Stimulated activated CD4-positive, alpha-beta T cell treated with anti-CD3 and anti-CD28 coated beads, Interleukin-2, amount 100 ng/mL, for 4 hours (primary cell): Measurements from ENCODE around the gene DNASE2.

ENCODE experiments used
- DNase-seq: peaks from one replicate; pipeline ENCODE4 v3.0.0-alpha.2; 2020; ENCODE audit warnings: low read depth

DNASE2 gene

GRCh38 chr19:12886969-12887747 is 5.9 kb upstream of the DNASE2 start, which contains the start of gene KLF1:
KLF1 (minus strand) TSS chr19:12887201; CDS start chr19:12887140, 61 bp downstream.
- DNase-seq, result no peak

DNA sequence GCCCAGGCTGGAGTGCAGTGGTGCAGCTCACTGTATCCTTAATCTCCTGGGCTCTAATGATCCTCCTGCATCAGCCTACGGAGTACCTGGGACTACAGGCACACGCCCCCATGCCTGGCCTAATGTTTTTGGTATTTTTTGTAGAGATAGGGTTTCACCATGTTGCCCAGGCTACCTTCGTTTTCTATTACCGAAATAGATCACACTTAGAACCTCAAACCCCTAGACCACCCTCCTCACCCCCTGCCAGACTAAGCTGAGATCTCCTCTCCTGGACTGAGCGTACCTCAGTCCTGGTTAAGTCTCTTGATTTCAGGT is 5.4 kb upstream of the DNASE2 start:
- no peak for DNase-seq

DNA sequence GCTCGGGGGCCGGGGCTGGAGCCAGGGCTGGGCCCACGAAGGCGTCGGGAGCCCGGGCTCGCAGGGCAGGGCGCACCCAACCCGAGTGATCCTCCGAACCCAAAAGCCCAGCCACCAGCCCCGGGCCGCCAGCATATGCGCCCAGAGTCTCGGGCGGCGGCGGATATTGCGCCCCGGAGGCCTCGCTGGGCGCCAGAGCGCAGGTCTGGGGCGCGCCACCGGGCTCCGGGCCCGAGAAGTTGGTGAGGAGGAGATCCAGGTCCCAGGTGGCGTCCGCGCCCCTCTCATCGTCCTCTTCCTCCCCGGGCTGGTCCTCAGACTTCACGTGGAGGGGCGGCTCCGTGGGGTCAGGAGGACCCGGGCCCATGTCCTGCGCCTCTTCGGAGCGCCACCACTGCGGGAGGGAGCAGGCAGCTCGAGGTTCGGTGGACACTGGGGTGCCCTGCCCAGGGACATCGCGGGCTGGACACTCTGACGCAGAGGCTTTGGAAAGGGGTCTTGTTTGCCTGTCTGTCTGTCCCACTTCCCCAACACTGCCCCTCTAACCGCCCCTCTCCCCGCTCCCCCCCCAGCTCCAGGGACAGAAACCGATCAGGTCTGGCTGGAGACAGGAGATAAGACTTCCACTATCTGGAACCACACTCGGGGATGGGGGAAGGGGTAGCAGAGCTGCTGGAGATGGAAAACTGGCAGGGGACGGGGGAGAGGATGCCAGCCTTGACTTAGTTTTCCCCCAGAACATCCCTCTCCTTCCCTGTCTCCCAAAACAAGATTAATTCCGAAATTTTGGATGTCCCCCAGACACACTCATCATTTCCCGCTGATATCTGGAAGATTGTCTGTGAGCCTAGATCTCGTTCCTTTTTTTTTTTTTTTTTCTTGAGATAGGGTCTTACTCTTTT is 4.8 kb upstream of the DNASE2 start:
- no peak for DNase-seq

- peak; percentile 85 for DNase-seq
Measured at GRCh38 chr19:12884926-12885748, 3.9 kb upstream of the DNASE2 start.

DNA sequence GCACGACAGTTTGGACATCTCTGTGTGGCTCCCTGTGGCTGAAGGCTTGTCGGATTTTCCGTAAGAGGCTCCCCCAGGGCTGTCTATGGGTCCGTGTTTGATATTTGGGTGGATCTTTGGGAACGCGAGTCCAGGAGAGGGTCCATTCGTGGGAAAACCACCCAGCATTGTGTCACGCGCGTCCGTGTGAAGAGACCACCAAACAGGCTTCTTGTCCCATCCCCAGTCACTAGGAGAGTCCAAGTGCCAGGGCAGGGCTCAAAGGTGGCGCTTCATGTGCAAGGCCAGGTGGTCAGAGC is 3.3 kb upstream of the DNASE2 start:
- DNase-seq, result no peak

DNA sequence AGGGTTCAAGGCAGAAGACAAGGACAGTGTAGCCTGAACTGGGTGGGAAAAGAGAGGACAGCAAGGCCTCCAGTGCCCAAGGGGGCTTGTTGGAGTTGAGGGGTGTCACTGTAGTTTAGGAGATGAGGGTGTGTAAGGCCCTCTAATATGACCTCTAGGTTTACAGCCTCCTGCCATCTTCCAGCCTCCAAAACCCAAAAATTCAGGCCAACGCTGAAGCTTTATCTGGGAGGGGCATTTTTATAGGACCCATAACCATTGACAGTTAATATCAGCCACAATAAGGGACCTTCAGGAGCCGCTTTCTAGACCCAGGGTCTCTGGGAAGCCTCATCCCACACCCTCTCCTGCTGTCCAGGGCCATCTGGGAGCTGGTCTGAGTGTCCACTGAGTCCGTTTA is 3.0 kb upstream of the DNASE2 start:
- DNase-seq, result no peak

- DNase-seq, result no peak
Measured at GRCh38 chr19:12882589-12882988, 1.3 kb upstream of the DNASE2 start.

DNA sequence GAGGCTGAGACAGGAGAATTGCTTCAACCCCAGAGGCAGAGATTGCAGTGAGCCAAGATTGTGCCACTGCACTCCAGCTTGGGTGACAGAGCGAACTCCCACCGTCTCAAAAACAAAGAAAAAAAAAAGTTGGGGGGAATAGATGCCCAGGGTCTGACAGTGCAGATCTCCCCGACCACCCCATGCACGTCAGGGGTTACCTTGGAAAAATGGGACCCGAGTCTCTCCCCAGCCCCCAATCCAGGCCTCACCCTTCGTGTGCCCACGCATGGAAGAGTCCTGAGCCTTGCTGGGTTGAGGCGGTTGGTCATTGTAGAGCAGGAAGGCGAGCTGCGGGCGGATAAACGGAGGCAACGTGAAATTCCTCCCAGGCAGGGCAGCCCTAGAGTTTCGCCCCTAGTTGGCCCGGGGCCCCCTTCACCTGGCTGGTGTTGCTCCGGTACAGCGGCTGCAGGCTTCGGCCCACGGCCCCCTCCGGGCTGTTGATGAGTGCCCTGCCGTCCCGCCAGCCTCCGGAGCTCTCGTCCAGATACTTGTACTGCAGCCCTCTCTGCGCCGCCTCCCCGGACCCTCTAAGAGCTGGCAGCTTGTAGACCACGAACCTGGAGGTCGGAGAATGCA is 588 bp downstream of the DNASE2 start:
- DNase-seq, result no peak

DNA sequence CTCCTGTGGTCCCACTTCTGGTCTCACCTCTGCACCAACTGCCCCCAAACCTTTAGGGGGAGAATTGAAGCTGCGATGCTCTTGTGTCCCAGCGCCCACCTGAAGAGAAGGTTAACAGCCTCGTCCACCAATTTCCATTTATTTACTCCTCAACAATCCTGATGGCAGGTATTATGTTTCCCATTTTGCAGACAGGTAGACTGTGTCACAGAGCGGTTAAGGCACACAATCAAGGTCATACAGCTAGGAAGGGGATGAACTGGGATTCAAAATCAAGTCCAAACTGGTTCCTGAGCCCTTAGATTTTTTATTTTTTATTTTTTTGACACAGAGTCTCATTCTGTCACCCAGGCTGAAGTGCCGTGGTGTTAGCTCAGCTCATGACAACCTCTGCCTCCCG is 6.2 kb downstream of the DNASE2 start:
- no peak for DNase-seq

DNA sequence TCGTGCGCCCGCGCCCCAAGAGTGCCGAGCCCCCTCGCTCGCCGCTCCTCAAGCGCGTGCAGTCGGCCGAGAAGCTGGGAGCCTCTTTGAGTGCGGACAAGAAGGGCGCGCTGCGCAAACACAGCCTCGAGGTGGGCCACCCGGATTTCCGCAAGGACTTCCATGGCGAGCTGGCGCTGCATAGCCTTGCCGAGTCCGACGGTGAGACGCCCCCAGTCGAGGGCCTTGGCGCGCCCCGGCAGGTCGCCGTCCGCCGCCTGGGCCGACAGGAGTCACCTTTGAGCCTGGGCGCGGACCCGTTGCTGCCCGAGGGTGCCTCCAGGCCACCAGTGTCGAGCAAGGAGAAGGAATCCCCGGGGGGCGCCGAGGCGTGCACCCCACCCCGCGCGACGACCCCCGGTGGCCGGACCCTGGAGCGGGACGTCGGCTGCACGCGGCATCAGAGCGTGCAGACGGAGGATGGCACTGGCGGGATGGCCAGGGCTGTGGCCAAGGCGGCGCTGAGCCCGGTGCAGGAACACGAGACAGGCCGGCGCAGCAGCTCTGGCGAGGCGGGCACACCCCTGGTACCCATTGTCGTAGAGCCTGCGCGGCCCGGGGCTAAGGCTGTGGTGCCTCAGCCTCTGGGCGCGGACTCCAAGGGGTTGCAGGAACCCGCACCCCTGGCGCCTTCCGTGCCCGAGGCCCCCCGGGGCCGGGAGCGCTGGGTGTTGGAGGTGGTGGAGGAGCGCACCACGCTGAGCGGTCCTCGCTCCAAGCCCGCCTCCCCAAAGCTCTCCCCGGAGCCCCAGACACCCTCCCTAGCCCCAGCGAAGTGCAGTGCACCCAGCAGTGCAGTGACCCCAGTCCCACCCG is 7.1 kb downstream of the DNASE2 start:
- no peak for DNase-seq

DNA sequence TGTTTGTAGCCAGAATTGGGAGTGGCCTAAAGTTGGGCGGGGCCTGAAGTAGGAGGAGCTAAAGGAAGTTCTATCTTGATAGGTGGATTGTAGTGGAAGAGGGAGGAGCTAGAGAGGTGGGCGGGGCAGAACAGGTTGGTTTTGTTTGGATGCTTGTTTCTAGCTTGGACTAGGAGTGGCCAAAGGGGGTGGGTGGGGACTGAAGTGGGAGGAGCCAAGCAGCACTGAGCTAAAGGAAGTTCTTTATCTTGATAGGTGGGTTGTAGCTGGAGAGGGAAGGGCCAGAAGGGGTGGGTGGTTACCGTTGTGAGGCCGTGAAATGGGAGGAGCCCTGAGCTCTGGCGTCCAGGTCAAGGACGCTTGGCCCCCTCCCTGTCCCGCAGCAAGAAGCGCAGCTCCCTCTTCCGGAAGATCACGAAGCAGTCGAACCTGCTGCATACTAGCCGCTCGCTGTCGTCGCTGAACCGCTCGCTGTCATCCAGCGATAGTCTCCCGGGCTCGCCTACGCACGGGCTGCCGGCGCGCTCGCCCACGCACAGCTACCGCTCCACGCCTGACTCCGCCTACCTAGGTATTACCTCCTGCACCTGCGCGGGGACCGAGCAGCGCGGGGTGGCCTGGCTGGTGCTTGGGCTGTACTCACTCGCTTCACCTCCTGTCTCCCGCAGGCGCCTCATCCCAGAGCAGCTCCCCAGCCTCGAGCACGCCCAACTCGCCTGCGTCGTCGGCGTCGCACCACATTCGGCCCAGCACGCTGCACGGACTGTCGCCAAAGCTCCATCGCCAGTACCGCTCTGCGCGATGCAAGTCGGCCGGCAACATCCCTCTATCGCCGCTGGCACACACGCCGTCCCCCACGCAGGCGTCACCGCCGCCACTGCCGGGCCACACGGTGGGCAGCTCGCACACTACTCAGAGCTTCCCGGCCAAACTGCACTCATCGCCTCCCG is 8.0 kb downstream of the DNASE2 start:
- no peak for DNase-seq

DNA sequence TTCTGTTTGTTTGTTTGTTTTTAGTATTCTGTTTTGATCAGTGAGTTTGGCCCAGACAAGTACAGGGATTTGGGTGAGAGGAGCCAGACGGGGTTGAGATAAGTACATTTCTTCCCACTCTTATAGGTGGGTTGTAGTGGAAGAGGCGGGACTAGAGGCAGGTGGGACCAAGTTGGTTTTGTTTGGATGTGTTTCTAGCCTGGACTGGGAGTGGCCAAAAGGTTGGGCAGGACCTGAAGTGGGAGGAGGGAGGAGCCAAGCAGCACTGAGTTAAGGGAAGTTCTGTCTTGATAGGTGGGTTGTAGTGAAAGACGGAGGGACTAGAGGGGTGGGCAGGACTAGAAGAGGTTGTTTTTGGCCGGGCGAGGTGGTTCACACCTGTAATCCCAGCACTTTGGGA is 9.0 kb downstream of the DNASE2 start:
- no peak for DNase-seq

GRCh38 chr19:12871681-12872080 is 9.6 kb downstream of the DNASE2 start:
- no peak for DNase-seq

GRCh38 chr19:12868540-12869112 is 12.6 kb downstream of the DNASE2 start:
- DNase-seq, result no peak

DNA sequence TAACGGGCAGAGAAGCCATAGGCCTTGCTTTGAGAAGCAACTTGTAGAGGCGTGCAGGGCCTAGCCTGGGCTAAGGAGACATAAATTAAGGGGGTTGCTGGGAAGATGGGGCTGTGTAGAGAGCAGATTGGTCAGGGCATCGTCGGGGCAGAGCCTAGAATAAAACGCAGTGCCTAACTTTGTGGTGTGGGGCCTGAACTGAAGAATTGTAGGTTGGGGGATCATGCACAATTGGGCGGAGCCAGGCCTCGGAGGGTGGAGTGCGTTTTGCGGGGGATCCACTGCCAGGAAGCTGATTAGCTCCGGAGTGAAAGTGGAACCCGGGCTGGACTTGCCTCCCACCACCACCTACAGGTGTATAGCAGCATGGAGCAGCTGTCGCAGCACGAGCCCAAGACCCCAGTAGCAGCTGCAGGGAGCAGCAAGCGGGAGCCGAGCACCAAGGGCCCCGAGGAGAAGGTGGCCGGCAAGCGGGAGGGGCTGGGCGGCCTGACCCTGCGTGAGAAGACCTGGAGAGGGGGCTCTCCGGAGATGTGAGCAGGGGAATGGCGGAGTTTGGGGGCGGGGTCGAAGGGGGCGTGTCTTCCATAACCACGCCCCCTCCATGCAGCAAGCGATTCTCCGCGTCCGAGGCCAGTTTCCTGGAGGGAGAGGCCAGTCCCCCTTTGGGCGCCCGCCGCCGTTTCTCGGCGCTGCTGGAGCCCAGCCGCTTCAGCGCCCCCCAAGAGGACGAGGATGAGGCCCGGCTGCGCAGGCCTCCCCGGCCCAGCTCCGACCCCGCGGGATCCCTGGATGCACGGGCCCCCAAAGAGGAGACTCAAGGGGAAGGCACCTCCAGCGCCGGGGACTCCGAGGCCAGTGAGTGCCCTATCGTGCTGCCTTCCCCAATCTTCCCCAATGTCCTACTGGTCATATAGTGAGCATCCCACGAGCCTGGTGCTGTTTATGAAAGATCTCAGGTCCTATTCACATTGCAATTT is 13.8 kb downstream of the DNASE2 start:
- peak; percentile 52 for DNase-seq

DNA sequence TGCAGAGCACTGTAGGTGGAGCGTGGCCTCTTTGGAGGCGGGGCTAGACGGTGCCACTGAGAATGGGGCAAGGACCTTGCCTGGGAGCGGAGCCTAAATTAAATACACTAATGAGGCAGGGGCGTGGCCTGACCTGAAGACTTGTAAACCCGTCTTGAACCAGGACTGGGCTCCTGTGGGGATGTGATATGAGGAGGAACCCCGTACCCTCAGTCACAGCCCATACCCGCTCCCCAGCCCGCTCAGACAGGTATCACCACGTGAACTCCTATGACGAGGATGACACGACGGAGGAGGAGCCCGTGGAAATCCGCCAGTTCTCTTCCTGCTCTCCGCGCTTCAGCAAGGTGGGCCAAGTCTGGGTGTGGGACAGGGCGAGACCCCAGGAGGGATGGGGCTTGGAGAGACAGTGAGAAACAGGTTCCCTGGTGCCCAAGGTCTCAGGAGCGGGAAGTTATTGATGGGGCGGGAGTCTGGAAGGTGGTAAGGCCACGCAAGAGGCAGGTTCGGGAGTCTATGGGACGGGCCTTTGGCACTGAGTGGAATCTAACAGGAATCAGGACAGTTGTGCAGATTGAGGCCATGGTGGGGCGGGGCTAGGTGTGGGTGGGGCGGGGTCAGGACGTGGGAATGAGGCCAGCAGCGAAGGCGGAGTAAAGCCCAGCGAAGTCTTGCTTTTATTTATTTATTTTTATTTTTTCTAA is 14.7 kb downstream of the DNASE2 start:
- no peak for DNase-seq

DNA sequence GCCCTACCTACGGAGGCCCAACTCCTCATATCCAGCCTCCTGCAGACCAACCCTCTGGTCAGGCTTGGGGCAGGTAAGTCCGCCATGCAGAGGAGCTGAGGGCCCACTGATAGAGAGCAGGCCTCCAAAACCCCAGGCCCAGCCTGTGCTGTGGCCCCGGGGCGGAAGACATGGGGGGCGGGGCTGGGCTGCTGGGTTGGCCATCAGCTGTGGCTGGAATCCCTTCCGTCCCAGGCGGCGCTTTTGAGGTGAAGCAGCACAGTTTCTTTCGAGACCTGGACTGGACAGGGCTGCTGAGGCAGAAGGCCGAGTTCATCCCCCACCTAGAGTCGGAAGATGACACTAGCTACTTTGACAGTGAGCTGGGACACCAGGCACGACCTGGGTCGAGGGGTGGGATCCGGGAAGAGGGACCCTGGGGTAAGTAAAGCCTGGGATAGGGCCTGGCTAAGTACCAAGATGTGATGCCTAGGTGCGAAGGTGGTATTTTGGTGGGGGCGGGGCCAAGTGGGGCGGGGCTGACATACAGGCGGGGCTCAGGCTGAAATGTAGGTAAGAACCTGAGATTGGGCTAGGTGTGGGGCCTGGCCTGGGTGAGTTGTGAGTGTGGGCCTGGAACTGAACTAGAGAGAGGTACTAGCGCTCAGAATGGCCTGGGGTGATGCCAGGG is 15.4 kb downstream of the DNASE2 start:
- DNase-seq, result no peak
